OCI-LY7 (cell line): Measurements from ENCODE around the gene TP53RK. TPM values are rescaled to one million over a fixed set of nuclear protein-coding genes. Genes with fewer than 3 reads are reported as not detected.

Experiments used
- BruUV-seq: library from RNA; stranded (reverse); fragments of 400-500 nt; replicated peaks from 2 replicates; lab custom pipeline; 2021; lab: Mats Ljungman, UMichigan
- CTCF ChIA-PET: fragments of 300-600 bp; sonication (Branson Sonifier 250); formaldehyde crosslinking; loops from one replicate; lab custom pipeline; 2022; ENCODE audit warnings: antibody characterized with exemption; ENCODE audit not compliant: unreplicated experiment; lab: Charles Lee
- POLR2A ChIA-PET: fragments of 300-600 bp; sonication (Branson Sonifier 250); formaldehyde crosslinking; loops from one replicate; lab custom pipeline; 2022; ENCODE audit warnings: antibody characterized with exemption; lab: Charles Lee
- DNase-seq: peaks from one replicate; pipeline ENCODE4 v3.0.0-alpha.2; 2015; ENCODE audit warnings: low spot score
- H2AFZ ChIP-seq: fragments of 200-600 bp; sonication (generic), shearing (Covaris generic); 2 replicates; pipeline ENCODE4 v1.6.1; 2014; ENCODE audit warnings: mild to moderate bottlenecking, antibody characterized with exemption, low read length, moderate library complexity
- H3K27ac ChIP-seq: fragments of 200-600 bp; sonication (generic); 2 replicates; pipeline ENCODE4 v1.5.1; 2014; ENCODE audit warnings: mixed run types, low read depth, mild to moderate bottlenecking, moderate library complexity, low read length, inconsistent platforms; ENCODE audit not compliant: poor library complexity, severe bottlenecking
- H3K36me3 ChIP-seq: fragments of 200-600 bp; sonication (generic); 2 replicates; pipeline ENCODE4 v1.6.1; 2014; ENCODE audit warnings: mild to moderate bottlenecking, antibody characterized with exemption, low read length, moderate library complexity, mixed read lengths; ENCODE audit not compliant: insufficient read depth
- H3K4me1 ChIP-seq: fragments of 200-600 bp; sonication (generic); 2 replicates; pipeline ENCODE4 v1.5.1; 2014; ENCODE audit warnings: mild to moderate bottlenecking, low read length; ENCODE audit not compliant: insufficient read depth, poor library complexity, severe bottlenecking
- H3K4me2 ChIP-seq: fragments of 200-600 bp; sonication (generic); 2 replicates; pipeline ENCODE4 v1.6.1; 2014; ENCODE audit warnings: mild to moderate bottlenecking, low read length
- H3K4me3 ChIP-seq: fragments of 200-600 bp; sonication (generic); 2 replicates; pipeline ENCODE4 v1.5.1; 2014; ENCODE audit warnings: mild to moderate bottlenecking, low read depth, low read length; ENCODE audit not compliant: poor library complexity, severe bottlenecking
- H3K79me2 ChIP-seq: fragments of 200-600 bp; sonication (generic); 2 replicates; pipeline ENCODE4 v1.6.1; 2016; ENCODE audit warnings: low read depth, mild to moderate bottlenecking, low read length, moderate library complexity, mixed read lengths; ENCODE audit not compliant: insufficient read depth
- H3K9me2 ChIP-seq: fragments of 200-600 bp; sonication (generic); 2 replicates; pipeline ENCODE4 v1.6.1; 2016; ENCODE audit warnings: mild to moderate bottlenecking, low read length, mixed read lengths; ENCODE audit not compliant: insufficient read depth
- H3K9me3 ChIP-seq: fragments of 200-600 bp; sonication (generic); 2 replicates; pipeline ENCODE4 v1.6.1; 2014; ENCODE audit warnings: mild to moderate bottlenecking, mixed run types, low read length, mixed read lengths
- H4K20me1 ChIP-seq: fragments of 200-600 bp; sonication (generic); 2 replicates; pipeline ENCODE4 v1.6.1; 2014; ENCODE audit warnings: mild to moderate bottlenecking, antibody characterized with exemption, low read length, moderate library complexity, mixed read lengths; ENCODE audit not compliant: insufficient read depth
- CTCF ChIP-seq: fragments of 200-600 bp; sonication (generic); conservative IDR thresholded peaks from 2 replicates; pipeline ENCODE4 v1.5.1; 2014; ENCODE audit warnings: mild to moderate bottlenecking, antibody characterized with exemption, low read length, moderate library complexity, mixed read lengths
- EZH2phosphoT487 ChIP-seq: fragments of 200-600 bp; sonication (generic); IDR thresholded peaks from 2 replicates; pipeline ENCODE4 v1.6.1; 2018; ENCODE audit warnings: low read depth, borderline replicate concordance, mild to moderate bottlenecking, mixed run types, antibody characterized with exemption, low read length, moderate library complexity, mixed read lengths
- intact Hi-C: fragments of 100-400 bp; cut with micrococcal nuclease; formaldehyde crosslinking; loops from one replicate; pipeline ENCODE4 v1.10.0; 2022; ENCODE audit not compliant: unreplicated experiment
- total RNA-seq, 2 experiments: library from RNA; depleted of rRNA in 1 of 2; stranded (reverse); fragments of >200 nt in 1 of 2; shearing (Covaris generic) in 1 of 2; gene quantifications; 2 replicates each; pipeline ENCODE4 v1.2.3, GENCODE V29; 2014 to 2022

Gene TP53RK
- total RNA-seq, 2 experiments from 2014 or later = 18.6 to 32.9 TPM

GRCh38 chr20:46663531-46663930 is 25.7 kb downstream of the TP53RK start:
- H4K20me1 ChIP-seq = no peaks in the 10 kb centered on the region
- no peaks in the 10 kb centered on the region for H3K79me2 ChIP-seq
- no peak for DNase-seq
- no peaks in the 10 kb centered on the region for H3K9me3 ChIP-seq
- H3K4me3 ChIP-seq = no peak overlapping the region
- CTCF ChIA-PET = no interaction called here
- no peak overlapping the region for H2AFZ ChIP-seq
- H3K4me1 ChIP-seq = no peaks in the 10 kb centered on the region
- no TSS peak for BruUV-seq
- H3K36me3 ChIP-seq = no peaks in the 10 kb centered on the region
- no peak overlapping the region for H3K27ac ChIP-seq
- POLR2A ChIA-PET = no interaction called here
- no peak for TF ChIP-seq CTCF
- no peak for TF ChIP-seq EZH2phosphoT487
- no peak overlapping the region for H3K4me2 ChIP-seq
- intact Hi-C loops = no loop called here
- H3K9me2 ChIP-seq = no peaks in the 10 kb centered on the region

- POLR2A ChIA-PET = interaction anchor here (0.5 to 0.8 kb wide), 2 partner anchors 26 to 797 kb away, joined by 3 read pairs; no protein-coding TSS in a partner anchor
- H3K79me2 ChIP-seq = no peaks in the 10 kb centered on the region
- H3K4me2 ChIP-seq = no peak overlapping the region
- no peaks in the 10 kb centered on the region for H3K36me3 ChIP-seq
- intact Hi-C loops = no loop called here
- no peaks in the 10 kb centered on the region for H3K9me3 ChIP-seq
- no peak overlapping the region for H3K4me3 ChIP-seq
- no peaks in the 10 kb centered on the region for H3K4me1 ChIP-seq
- H3K27ac ChIP-seq = no peak overlapping the region
- DNase-seq = no peak
- H2AFZ ChIP-seq = no peak overlapping the region
- H4K20me1 ChIP-seq = no peaks in the 10 kb centered on the region
- H3K9me2 ChIP-seq = no peaks in the 10 kb centered on the region
- TF ChIP-seq CTCF = no peak
- no peak for TF ChIP-seq EZH2phosphoT487
- no TSS peak for BruUV-seq
- CTCF ChIA-PET = no interaction called here
Measured at GRCh38 chr20:46661659-46662058, 27.6 kb downstream of the TP53RK start.

- no peak for DNase-seq
- Histone ChIP-seq H3K27ac (no peak overlapping the region), H3K9me2 (no peaks in the 10 kb centered on the region), H3K9me3 (no peaks in the 10 kb centered on the region), H3K36me3 (no peaks in the 10 kb centered on the region), H3K4me3 (no peak overlapping the region), H4K20me1 (no peaks in the 10 kb centered on the region), H3K4me2 (no peak overlapping the region), H2AFZ (no peak overlapping the region), H3K4me1 (no peaks in the 10 kb centered on the region), H3K79me2 (no peaks in the 10 kb centered on the region)
- BruUV-seq = no TSS peak
- ChIA-PET CTCF (no interaction called here), POLR2A (no interaction called here)
- no peak for TF ChIP-seq EZH2phosphoT487
- no peak for TF ChIP-seq CTCF
- intact Hi-C loops = no loop called here
Measured at GRCh38 chr20:46660487-46660886, 28.8 kb downstream of the TP53RK start.
